ENCODE measurements around the gene ABCC2. TPM values are rescaled to one million over a fixed set of nuclear protein-coding genes. Genes with fewer than 3 reads are reported as not detected.

The ABCC2 gene
- total and polyA plus RNA-seq, 9 of the 15 experiments (the other 6 are each of a cell fraction or from before 2014, with no cell fraction given): 0.03 to 0.18 (median 0.10) TPM; not detected in 1

GRCh38 chr10:99845837-99846382, 63.5 kb downstream of the ABCC2 start:
- peak; percentile 38 to 80 (median 44) for DNase-seq (ENCODE audit: extremely low read depth in 1 of 4, low spot score in 3 of 4)
- no TSS peak for BruUV-seq (replicated peaks)
- Histone ChIP-seq H4K20me1 (replicated peaks; ENCODE audit: control insufficient read depth, insufficient read depth, low read length) (no peaks in the 10 kb centered on the region), H3K27ac (ENCODE audit: extremely low read depth, low read depth, low read length) (no peak overlapping the region), H3K4me2 (ENCODE audit: insufficient read depth, low read length) (peak overlapping the region; percentile 64), H2AFZ (ENCODE audit: low read depth, low read length) (peak overlapping the region; percentile 69), H3K27me3 (ENCODE audit: control insufficient read depth in 2 of 2, insufficient read depth in 2 of 2, low read length in 2 of 2) (peaks cover 10 to 40% of the 10 kb centered on the region in 2 experiments; a peak in 4 of 5 replicates), H3K36me3 (ENCODE audit: control insufficient read depth, insufficient read depth, low read length) (no peaks in the 10 kb centered on the region), H3K79me2 (ENCODE audit: control insufficient read depth, insufficient read depth, low read length) (no peaks in the 10 kb centered on the region), H3K4me1 (replicated peaks in 1 of 2; ENCODE audit: control insufficient read depth in 2 of 2, insufficient read depth in 2 of 2, low read length in 2 of 2) (no peaks in the 10 kb centered on the region), H3K9me3 (replicated peaks; ENCODE audit: control insufficient read depth, insufficient read depth, low read depth, low read length) (no peaks in the 10 kb centered on the region), H3K4me3 (no peak overlapping the region), H3K9me1 (ENCODE audit: control insufficient read depth, insufficient read depth, low read length) (no peaks in the 10 kb centered on the region), H3K9ac (ENCODE audit: insufficient read depth in 1 of 2, low read depth in 2 of 2, low read length in 2 of 2) (peak overlapping the region in 1 of 2 experiments; percentile 8; a peak in 1 of 4 replicates)
- WGBS (ENCODE audit: insufficient coverage, low coverage, missing lambda C conversion rate): under 1% methylated on average over 14 of the region's 18 CpGs
- intact Hi-C loops (cut with micrococcal nuclease): loop anchor here (1.0 to 10.0 kb wide), 3 partner anchors 200 to 589 kb away; no protein-coding TSS in a partner anchor
- in situ Hi-C loops (cut with MboI): loop anchor here (5.0 to 10.0 kb wide), 2 partner anchors 201 to 659 kb away; no protein-coding TSS in a partner anchor
- ChIA-PET CTCF (ENCODE audit: low intra/inter-chr PET ratio) (interaction anchor here (0.7 to 2.3 kb wide), 8 partner anchors 119 to 587 kb away, joined by 3 to 23 read pairs (median 4); no protein-coding TSS in a partner anchor), POLR2A (interaction anchor here (0.6 to 1.2 kb wide), 6 partner anchors 11 to 207 kb away, joined by 3 to 4 read pairs (median 4); no protein-coding TSS in a partner anchor)
- peak; percentile 94 for ATAC-seq
- peak; percentile 83 for FAIRE-seq
- TF ChIP-seq ZBTB40 (IDR thresholded peaks at IDR 0.05) (peak; percentile 30; the same call in 1 of the 2 replicates), ZBTB40 (CRISPR knock-in tag; IDR thresholded peaks at IDR 0.05) (no peak), CUX1 (CRISPR knock-in tag; IDR thresholded peaks at IDR 0.05) (no peak), RB1 (IDR thresholded peaks at IDR 0.05; ENCODE audit: low read depth) (peak; percentile 27; the same call in 1 of the 2 replicates), L3MBTL2 (IDR thresholded peaks at IDR 0.05) (peak; percentile 63), STAG1 (CRISPR knock-in tag; IDR thresholded peaks at IDR 0.05; ENCODE audit: borderline replicate concordance) (peak; percentile 73)
